Limb (tissue), 2 donors: ENCODE data around the gene TBX4.
"Not testable (repeated sequence)": the region's sequence is repeated elsewhere in the genome, so short reads cannot be mapped to it uniquely, and the experiment has no call there.

Source experiments
- DNase-seq, 2 donors: peaks; one replicate each; pipeline ENCODE4 v3.0.0-alpha.2; 2016; ENCODE audit errors: extremely low spot score in 2 of 2

The TBX4 gene

DNA sequence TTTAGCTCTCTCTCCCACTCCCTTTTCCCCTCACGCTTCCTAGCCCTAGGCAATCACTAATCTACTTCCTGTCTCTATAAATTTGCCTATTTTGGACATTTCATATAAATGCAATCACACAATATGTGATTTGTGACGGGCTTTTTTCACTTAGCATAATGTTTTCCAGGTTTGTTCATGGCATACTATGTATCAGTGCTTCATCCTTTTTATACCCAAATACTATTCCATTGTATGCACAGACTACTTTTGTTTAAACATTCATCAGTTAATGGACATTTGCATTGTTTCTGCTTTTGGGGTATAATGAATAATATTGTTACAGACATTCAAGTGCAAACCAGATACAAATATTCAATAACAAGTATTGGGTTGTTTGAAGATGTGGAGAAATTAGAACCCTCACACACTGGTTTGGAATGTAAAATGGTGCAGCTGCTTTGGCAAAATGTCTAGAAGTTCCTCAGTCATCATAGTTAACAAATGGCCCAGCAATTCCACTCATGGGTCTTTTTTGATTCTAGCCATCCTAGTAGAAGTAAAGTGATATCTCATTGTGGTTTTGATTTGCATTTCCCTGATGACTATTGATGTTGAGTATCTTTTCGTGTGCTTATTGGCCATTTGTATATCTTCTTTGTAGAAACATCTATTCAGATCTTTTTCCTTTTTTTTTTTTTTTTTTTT is 67.7 kb downstream of the TBX4 start:
- DNase-seq: no peak

DNA sequence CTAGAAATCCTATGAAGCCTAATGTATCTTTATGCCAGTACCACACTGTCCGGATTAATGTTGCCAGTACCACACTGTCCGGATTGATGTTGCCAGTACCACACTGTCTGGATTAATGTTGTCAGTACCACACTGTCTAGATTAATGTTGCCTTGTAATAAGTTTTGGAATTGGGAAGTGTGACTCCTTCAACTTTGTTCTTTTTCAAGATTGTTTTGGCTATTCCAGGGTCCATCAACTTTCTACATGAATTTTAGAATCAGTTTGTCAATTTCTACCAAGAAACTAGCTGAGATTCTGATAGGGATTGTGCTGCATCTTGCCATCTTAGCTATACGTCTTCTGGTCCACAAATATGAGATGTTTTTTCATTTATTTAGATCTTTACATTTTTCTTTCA is 68.7 kb downstream of the TBX4 start:
- no peak for DNase-seq

DNA sequence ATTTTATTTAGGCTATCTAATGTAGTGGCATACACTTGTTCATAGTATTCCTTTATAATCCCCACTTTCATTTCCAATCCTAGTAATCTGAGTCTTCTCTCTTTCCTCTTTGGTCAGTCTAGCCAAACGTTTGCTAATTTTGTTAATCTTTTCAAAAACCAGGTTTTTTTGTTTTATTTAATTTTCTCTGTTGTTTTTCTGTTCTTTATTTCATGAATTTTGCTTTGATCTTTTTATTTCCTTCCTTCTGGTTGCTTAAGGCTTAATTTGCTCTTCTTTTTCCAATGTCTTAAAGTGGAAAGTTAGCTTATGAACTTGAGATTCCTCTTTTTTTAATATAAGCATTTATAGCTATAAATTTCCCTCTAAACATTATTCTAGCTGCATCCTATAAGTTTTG is 69.9 kb downstream of the TBX4 start:
- DNase-seq: no peak

DNA sequence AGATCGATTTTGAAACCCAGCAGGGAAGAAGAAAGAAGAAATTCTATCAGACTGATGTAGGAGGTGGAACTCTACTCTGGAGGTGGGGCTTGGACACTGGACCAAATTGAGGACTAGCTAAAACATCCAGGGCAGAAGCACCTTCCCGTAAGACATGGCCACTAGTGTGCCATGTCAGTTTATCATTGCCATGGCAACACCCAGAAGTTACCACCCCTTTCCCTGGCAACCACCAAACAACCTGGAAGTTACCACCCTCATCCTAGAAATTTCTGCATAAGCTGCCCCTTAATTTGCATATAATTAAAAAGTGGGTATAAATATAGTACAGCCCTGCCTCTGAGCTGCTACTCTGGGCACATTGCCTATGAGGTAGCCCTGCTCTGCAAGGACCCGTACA is 72.1 kb downstream of the TBX4 start:
- no peak for DNase-seq

DNA sequence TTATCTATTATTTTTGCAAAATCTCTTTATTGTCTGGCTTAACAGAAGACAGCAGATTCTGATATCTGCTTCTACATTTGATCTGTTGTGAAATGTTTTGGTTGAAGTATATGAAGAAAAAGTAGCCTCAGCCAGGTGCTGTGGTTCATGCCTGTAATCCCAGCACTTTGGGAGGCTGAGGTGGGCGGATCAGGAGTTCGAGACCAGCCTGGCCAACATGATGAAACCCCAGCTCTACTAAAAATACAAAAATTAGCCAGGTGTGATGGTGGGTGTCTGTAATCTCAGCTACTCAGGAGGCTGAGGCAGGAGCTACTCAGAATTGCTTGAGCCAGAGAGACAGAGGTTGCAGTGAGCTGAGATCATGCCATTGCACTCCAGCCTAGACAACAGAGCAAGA is 75.2 kb downstream of the TBX4 start:
- not testable (repeated sequence) for DNase-seq

DNA sequence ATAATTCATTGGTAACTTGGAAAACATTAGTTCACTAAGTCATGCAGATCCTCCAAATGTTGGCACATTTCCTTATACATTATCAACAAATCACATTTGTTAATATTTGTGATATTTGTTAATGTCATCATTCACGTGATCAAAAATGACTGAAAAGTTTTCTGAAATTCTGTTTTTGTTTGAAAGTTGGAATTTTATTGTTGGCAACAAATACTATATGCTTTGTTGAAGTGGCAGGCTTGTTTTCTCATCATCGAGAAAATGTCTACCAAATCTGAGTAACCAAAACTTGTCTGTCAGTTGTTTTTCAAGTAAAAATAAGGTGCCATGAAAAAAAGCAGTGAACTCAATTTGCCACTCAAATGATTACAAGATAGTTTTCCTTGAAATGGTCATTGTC is 75.9 kb downstream of the TBX4 start:
- no peak for DNase-seq

DNA sequence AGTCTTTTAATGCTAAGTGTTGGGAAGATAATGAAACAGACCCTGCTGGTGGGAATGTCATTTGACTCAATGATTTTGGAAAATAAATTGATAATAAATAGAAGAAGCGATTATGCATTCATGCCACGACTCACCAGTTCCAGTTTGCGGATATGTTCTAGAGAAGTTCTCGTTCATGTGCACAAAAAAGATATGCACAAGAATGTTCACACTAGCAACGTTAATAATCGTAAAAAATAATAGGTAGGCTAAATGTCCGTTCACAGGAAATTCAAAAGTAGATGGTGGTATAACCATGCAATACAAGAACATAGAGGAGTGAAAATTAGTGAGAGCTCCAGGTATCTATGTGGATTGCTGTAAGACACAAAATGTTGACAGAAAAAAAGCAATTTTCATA is 79.0 kb downstream of the TBX4 start:
- no peak for DNase-seq

DNA sequence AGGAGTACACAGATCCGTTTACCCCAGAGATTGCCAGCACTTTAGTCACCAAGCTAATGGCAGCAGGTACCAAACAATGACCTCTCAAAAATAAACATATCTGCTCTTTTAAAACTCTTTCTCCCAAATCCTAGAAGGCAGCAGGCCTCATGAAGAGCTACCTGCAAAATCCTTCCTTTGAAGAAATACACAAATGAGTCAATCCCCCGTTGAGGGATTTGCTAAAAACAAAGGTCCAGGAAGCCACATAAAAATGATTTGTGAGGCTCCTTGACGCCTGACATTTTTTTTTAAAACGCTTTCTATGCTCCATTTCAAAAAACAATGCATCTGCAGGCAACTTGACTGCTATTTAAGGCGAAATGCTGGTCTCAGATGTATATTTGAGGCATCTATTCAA is 80.6 kb downstream of the TBX4 start:
- DNase-seq: no peak

DNA sequence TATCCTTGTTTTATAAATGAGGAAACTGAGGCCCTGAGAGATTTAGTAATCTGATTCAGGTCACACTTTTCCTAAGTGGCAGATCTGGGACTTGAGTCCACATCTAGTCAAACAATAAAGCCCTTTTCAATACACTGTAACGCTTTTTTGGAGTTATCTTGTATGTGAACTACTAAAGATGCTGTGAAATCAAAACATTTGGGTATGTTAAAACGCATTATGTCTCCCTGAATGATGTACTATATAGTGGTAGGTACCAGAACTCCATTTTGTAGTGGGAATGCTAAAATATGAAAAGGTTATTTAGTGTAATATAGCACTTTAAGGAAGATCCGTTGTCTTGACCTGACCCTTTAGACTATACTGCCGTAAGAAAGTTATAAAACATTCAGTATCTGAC is 81.6 kb downstream of the TBX4 start:
- DNase-seq: no peak

DNA sequence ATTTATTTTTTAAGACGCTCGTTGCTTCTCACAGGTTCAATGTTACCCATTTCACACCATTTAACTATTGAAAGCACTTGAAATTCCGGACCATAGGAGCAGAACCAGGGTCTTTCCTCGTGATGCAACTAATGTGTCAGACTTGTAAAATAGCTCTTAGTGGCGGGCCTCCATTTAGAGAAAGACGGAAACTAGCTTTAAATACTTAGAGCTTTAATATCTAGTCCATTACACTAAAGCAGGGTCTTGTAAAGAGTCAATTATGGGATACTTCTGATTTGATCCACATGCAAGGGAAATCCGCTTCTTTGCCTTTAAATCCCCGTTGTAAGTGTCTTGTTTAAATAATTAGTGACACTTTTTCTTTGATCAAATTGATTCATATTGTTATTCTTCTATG is 82.2 kb downstream of the TBX4 start:
- DNase-seq: no peak
